Effector memory CD4-positive, alpha-beta T cell (primary cell): Measurements from ENCODE around the gene SPON2.
"Not testable (repeated sequence)": the region's sequence is repeated elsewhere in the genome, so short reads cannot be mapped to it uniquely, and the experiment has no call there.

Experiments
- DNase-seq, 3 donors: peaks; one replicate each; pipeline ENCODE4 v3.0.0-alpha.2; 2020
- H3K27ac ChIP-seq: 2 replicates; pipeline ENCODE4 v1.7.0; 2013; ENCODE audit warnings: mild to moderate bottlenecking, low read length, moderate library complexity; ENCODE audit not compliant: insufficient read depth, poor library complexity, severe bottlenecking
- H3K27me3 ChIP-seq: replicated peaks from 2 replicates; pipeline ENCODE4 v1.7.0; 2013; ENCODE audit warnings: mild to moderate bottlenecking, low read length; ENCODE audit not compliant: insufficient read depth, control insufficient read depth, poor library complexity, severe bottlenecking
- H3K36me3 ChIP-seq: 2 replicates; pipeline ENCODE4 v1.7.0; 2013; ENCODE audit warnings: mild to moderate bottlenecking, low read length, moderate library complexity; ENCODE audit not compliant: control insufficient read depth, insufficient read depth
- H3K4me1 ChIP-seq: 2 replicates; pipeline ENCODE4 v1.7.0; 2013; ENCODE audit warnings: low read length, mild to moderate bottlenecking; ENCODE audit not compliant: control insufficient read depth, insufficient read depth, poor library complexity, severe bottlenecking
- H3K4me3 ChIP-seq: 2 replicates; pipeline ENCODE4 v1.7.0; 2013; ENCODE audit warnings: low read length, low read depth, mild to moderate bottlenecking; ENCODE audit not compliant: insufficient read depth, poor library complexity, severe bottlenecking
- H3K9me3 ChIP-seq: 2 replicates; pipeline ENCODE4 v1.7.0; 2013; ENCODE audit warnings: mild to moderate bottlenecking, low read length, moderate library complexity; ENCODE audit not compliant: control insufficient read depth

SPON2 gene

DNA sequence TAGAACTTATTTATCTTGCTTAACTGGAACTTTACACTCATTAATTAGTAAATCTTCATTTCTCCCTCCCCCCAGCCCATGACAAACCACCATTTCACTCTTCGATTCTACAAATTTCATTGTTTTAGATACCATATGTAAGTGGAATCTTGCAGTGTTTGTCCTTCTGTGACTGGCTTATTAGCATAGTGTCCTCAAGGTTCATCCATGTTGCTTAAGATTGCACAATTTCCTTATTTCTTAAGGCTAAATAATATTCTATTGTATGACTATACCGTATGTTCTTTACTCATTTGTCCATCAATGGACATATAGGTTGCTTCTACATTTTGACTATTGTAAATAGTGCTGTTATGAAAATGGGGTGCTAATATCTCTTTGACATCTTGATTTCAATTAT, 34.5 kb downstream of the SPON2 start:
- no peaks in the 10 kb centered on the region for H3K9me3 ChIP-seq
- DNase-seq: no peak
- H3K36me3 ChIP-seq: no peaks in the 10 kb centered on the region
- H3K27ac ChIP-seq: no peak overlapping the region
- H3K4me1 ChIP-seq: peaks cover 2% of the 10 kb centered on the region
- H3K4me3 ChIP-seq: peak overlapping the region; percentile 21
- H3K27me3 ChIP-seq: no peaks in the 10 kb centered on the region

- no peak for DNase-seq
- Histone ChIP-seq H3K27me3 (no peaks in the 10 kb centered on the region), H3K4me1 (peaks cover 2% of the 10 kb centered on the region), H3K27ac (no peak overlapping the region), H3K4me3 (peak overlapping the region; percentile 21), H3K9me3 (no peaks in the 10 kb centered on the region), H3K36me3 (no peaks in the 10 kb centered on the region)
Observed at GRCh38 chr4:1137063-1137776, 35.2 kb downstream of the SPON2 start.

DNA sequence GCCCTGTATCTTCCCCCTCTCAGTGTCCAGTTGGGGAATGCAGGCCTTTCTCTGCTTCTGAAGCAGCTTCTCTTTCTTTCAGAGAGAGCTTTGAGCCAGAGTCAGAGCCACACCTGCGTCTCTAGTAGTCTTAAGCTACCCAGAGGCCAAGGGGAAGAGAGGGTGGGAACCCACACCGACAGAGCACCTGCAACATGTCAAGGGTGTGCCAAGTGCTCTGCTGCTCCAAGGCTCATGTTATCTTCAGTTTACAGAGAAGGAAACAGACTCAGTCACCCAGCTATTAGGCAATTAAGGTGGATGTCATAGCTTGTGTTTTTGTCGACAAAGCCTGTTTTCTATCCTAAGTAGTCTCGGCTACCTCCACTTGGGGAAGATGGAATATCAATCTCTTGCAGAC, 36.3 kb downstream of the SPON2 start:
- no peaks in the 10 kb centered on the region for H3K36me3 ChIP-seq
- H3K9me3 ChIP-seq: no peaks in the 10 kb centered on the region
- H3K4me1 ChIP-seq: peaks cover 2% of the 10 kb centered on the region
- no peak overlapping the region for H3K27ac ChIP-seq
- no peaks in the 10 kb centered on the region for H3K27me3 ChIP-seq
- no peak overlapping the region for H3K4me3 ChIP-seq
- no peak for DNase-seq

DNA sequence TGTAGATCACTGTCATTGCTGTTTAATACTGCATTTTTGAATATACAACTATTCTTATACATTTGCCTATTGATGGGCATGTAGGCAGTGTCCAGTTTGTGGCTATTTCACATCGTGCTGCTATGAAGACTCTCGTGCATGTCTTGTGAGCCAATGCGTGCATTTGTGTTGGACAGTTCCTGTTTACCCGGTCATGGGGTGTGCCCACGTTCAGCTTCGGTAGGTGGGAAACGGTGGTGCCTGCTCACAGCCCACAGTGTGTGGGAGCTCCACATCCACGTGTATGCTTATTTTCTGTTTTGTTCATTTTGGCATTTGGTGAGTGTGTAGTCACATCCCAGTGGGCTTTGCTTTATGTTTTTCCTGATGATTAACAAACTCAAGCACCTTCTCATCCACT, 39.4 kb downstream of the SPON2 start:
- no peak overlapping the region for H3K27ac ChIP-seq
- H3K9me3 ChIP-seq: no peaks in the 10 kb centered on the region
- no peak overlapping the region for H3K4me3 ChIP-seq
- no peaks in the 10 kb centered on the region for H3K36me3 ChIP-seq
- H3K27me3 ChIP-seq: no peaks in the 10 kb centered on the region
- H3K4me1 ChIP-seq: peaks cover 2% of the 10 kb centered on the region
- no peak for DNase-seq

GRCh38 chr4:1130316-1131186, 41.8 kb downstream of the SPON2 start:
- Histone ChIP-seq H3K9me3 (no peaks in the 10 kb centered on the region), H3K4me3 (no peak overlapping the region), H3K27me3 (no peaks in the 10 kb centered on the region), H3K27ac (no peak overlapping the region), H3K4me1 (no peaks in the 10 kb centered on the region), H3K36me3 (no peaks in the 10 kb centered on the region)
- DNase-seq: peak; percentile 48 to 66 (median 57)

GRCh38 chr4:1126506-1126905, 45.9 kb downstream of the SPON2 start:
- no peak for DNase-seq
- no peaks in the 10 kb centered on the region for H3K27me3 ChIP-seq
- no peaks in the 10 kb centered on the region for H3K36me3 ChIP-seq
- no peak overlapping the region for H3K27ac ChIP-seq
- H3K4me3 ChIP-seq: no peak overlapping the region
- no peaks in the 10 kb centered on the region for H3K4me1 ChIP-seq
- H3K9me3 ChIP-seq: no peaks in the 10 kb centered on the region

DNA sequence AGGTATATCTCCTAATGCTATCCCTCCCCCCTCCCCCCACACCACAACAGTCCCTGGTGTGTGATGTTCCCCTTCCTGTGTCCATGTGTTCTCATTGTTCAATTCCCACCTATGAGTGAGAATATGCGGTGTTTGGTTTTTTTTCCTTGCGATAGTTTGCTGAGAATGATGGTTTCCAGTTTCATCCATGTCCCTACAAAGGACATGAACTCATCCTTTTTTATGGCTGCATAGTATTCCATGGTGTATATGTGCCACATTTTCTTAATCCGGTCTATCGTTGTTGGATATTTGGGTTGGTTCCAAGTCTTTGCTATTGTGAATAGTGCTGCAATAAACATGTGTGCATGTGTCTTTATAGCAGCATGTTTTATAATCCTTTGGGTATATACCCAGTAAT, 46.9 kb downstream of the SPON2 start:
- not testable (repeated sequence) for DNase-seq, H3K9me3 ChIP-seq, H3K4me1 ChIP-seq, H3K27ac ChIP-seq, H3K27me3 ChIP-seq, H3K4me3 ChIP-seq, H3K36me3 ChIP-seq

- Histone ChIP-seq H3K4me3 (no peak overlapping the region), H3K27me3 (no peaks in the 10 kb centered on the region)
- no peak for DNase-seq
Observed at GRCh38 chr4:1124818-1125217, 47.6 kb downstream of the SPON2 start.

DNA sequence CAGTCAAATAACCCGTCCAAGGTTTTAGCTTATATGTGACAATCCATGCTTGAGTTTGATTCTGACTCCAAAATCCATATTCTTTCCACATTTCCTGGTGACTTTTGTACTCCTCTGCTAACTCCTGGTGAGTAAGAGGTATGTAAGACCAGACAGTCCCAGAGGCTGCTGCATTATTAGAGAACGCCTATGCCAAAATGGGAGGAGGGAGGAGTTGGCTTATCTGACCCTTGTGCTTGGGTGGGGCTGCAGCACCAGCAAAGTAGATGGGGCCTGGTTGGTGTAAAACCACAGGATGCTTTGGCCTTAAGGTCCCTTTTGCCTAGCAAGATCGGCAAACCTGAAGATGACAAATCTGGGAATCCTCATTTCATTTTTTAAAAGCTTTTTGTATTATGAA, 49.9 kb downstream of the SPON2 start:
- H3K27ac ChIP-seq: no peak overlapping the region
- H3K36me3 ChIP-seq: no peaks in the 10 kb centered on the region
- H3K27me3 ChIP-seq: no peaks in the 10 kb centered on the region
- H3K9me3 ChIP-seq: no peaks in the 10 kb centered on the region
- no peak for DNase-seq
- H3K4me1 ChIP-seq: no peaks in the 10 kb centered on the region
- no peak overlapping the region for H3K4me3 ChIP-seq

More at GRCh38 chr4:1124818-1125217, 47.6 kb downstream of the SPON2 start:
- Histone ChIP-seq H3K4me1 (no peaks in the 10 kb centered on the region), H3K27ac (no peak overlapping the region), H3K9me3 (no peaks in the 10 kb centered on the region), H3K36me3 (no peaks in the 10 kb centered on the region)
